Activated T-cell treated with anti-CD3 and anti-CD28 coated beads for 48 hours (primary cell): ENCODE results near the gene GPAT3.
"Not testable (repeated sequence)": the region's sequence is repeated elsewhere in the genome, so short reads cannot be mapped to it uniquely, and the experiment has no call there.

Source experiments
- DNase-seq: peaks from one replicate; pipeline ENCODE4 v3.0.0-alpha.2; 2020; ENCODE audit warnings: low read depth

Gene GPAT3

DNA sequence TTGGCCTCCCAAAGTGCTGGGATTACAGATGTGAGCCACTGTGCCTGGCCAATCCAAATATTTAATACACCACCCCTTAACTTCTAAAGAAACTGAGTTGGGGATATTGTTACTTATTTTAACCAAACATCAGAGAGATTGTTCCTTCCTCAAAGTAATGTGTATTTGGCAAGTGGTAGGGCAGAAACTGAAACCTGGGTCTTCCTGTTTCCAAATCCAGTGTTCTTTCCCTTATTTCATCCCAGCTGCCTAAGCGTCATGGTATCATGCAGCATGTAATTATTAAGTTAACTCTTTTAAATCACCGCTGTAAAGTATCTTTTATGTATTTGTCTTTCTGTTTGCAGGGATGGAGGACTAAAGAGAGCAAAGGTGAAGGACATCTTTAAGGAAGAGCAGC lies 68.4 kb downstream of the GPAT3 start:
- DNase-seq: no peak

DNA sequence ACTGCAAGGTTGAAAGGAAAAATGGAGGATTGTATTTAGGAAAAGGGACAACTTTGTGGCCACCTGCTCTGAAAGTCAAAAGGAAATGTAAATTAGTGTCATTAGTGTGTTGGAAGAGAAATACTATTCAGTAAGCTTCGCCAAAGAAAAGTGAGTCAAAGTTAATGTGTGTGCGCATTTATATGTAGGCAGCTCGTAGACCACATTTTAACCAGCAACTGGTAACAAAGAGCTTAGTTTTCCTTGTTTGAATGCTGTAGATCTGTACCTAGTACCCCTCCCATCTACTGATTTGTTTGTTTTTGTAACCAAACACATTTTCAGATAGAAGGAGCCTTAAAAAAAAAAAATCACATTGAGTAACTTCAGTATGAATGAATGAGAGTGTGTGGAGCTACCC lies 69.3 kb downstream of the GPAT3 start:
- DNase-seq: no peak

DNA sequence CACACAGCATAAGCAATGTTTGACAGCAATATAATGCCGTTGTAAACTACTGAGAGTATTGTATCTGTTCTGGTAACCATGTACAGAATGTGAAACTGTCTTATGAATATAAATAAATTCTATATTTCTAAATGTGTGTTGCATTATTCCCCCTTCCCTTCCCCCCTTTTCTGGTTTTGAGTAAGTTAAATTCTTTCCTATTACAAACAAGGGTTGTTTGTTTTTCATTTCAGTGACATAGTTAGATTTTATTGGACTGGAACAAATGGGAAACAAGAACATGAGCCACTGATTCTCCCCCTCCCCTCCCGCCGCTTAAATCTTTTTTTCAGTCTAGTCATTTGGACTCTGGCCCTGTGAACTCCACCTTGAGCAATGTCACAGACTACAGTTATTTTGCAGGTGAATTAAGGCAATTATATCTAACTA lies 69.8 kb downstream of the GPAT3 start:
- no peak for DNase-seq

DNA sequence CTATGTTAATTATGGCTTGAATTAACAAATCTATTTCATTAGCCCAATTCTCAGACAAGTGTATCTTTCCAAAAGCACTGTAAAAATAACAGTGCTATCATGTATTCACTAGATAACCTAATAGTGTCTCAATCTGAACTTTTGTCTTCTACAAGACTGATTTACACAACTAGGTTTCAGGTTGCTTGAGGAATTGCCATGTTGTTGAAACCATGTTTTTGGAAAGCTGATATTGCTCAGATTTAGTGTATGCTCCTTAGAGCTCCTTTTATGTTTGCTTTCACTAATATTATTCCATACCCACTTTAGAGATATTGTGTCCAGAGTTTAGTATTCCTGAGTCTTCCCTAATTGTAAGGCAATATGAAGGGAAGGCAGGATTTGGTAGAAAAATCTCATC lies 70.6 kb downstream of the GPAT3 start:
- DNase-seq: no peak

DNA sequence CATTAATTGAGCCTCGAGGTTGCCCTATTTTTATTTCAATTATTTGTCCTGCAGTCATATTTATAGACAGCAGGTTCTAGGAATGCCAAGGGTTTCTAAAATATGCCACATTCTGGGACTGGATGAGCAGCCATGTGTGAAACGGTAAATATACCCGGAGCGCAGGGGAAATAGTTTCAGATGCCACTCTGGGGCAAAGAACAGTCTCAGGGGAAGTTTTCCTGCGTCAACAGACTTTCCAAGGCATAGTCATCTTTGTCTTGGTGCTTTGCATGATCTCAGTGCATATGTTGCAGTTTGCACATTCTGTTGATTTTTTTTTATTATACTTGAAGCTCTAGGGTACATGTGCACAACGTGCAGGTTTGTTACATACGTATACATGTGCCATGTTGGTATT lies 71.0 kb downstream of the GPAT3 start:
- no peak for DNase-seq

DNA sequence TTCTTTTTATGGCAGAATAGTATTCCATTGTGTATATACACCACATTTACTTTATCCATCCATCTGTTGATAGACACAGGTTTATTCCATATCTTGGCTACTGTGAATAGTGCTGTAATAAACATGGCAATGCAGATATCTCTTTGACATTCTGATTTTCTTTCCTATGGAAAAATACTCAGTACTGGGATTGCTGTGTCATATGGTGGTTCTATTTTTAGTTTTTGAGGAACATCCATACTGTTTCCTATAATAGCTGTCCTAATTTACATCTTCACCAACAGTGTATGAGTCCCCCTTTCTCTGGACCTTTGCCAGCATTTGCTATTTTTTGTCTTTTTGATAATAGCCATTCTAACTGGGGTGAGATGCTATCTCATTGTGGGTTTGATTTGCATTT lies 73.5 kb downstream of the GPAT3 start:
- no peak for DNase-seq

DNA sequence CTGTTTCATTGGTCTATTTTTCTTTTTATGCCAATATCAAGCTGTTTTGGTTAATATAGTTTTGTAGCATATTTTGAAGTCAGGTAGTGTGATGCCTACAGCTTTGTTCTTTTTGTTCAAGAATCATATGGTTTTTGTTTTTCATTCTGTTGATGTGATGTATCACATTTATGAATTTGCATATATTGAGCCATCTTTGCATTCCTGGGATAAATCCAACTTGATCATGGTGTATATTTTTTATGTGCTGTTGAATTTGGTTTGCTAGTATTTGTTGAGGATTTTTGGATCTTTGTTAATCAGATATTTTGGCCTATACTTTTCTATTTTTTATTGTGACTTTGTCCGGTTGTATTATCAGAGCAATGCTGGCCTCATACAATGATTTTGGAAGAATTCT lies 74.8 kb downstream of the GPAT3 start:
- no peak for DNase-seq

DNA sequence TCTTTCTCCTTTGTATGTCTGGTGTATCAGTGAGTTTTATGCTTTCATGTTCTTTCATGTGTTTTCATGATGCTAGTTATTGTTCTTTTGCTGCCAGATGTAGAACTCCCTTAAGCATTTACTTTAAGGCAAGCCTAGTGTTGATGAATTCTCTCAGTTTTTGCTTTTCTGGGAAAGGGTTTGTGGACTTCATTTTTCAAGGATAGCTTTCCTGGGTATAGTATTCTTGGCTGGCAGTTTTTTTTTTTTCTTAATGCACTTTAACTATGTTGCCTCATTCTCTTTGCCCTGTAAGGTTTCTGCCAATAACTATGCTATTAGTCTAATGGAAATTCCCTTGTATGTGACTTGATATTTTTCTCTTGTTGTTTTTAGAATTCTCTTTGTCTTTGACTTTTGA lies 77.1 kb downstream of the GPAT3 start:
- DNase-seq: no peak

DNA sequence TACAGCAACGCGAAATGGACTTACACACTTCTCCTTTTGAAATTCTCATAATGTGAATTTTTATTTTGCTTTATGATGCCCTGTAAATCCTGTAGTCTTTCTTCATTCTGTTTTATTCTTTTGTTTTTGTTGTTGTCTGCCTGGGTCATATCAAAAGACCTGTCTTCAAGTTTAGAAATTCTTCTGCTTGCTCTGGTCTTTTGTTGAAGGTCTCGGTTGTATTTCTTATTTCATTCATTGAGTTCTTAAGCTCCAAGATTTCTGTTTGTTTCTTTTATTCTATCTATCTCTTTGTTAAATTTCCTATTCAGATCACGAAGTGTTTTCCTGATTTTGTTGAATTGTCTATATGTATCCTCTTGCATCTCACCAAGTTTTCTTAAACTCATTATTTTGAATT lies 78.1 kb downstream of the GPAT3 start:
- DNase-seq: no peak

DNA sequence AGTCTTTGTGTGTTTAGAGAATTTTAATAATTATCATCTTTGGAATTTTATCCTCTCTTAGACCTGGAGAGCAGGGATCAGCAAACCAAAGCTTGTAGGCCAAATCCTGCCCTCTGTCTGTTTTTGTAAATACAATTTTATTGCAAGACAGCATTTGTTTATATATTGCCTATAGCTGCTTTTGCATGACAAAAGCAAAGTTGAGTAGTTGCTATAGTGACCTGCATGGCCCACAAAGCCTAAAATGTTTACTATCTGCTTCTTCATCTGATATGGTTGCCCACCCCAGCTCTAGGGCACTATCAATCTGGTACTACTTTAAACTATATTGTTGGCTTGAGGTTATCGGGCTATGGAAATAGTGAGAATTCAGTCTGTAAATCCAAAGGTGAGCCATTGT lies 80.3 kb downstream of the GPAT3 start:
- DNase-seq: no peak

DNA sequence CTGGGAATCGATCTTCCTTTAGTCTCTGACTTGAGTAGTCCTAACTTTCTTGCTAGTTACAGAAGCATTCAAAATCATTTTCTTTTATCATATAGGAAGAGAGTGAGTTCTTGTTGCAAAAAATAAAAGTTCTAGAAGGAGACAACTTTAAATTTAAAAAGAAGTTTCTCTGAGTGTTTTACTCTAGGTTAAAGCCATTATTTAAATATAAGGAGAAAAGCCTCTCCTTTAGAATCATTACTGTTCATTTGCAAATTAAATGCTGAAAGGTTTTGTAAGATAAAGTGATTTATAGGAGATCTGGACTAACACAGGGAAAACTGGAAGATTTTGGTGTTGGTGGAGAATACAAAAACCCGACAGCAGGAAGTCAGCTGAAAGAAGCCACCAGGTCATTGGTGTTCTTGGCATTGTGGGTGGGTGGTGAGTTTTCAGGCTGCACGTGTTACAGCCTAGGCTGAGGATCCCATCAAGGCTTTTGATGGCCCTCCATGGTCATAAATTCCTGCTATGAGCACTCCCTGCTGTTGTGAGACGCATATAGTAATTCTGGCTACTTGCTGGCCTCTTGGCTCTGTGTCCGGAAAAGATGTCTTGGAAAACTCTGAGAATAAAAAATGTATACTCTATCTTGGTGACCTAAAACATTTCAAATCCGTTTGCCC lies 81.6 kb downstream of the GPAT3 start:
- DNase-seq: no peak

DNA sequence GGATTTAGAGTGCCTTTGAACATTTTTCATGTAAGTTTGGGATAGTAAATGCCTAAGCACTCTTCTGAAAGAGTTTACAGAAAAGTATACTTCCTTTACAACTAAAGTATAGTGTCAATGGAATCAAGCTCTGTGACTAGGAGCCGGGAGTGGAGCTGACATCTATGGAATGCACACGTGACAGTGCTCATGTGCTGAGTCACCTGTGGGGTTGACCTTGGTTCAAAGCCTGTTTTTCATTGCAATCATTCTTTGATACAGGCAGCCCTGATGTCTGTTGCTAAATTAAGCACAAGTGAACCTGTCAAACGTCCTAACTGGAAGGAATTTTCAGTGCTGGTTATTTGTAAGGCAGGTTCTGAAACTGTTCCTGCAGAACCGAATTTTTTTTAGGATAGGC lies 82.5 kb downstream of the GPAT3 start:
- DNase-seq: no peak

DNA sequence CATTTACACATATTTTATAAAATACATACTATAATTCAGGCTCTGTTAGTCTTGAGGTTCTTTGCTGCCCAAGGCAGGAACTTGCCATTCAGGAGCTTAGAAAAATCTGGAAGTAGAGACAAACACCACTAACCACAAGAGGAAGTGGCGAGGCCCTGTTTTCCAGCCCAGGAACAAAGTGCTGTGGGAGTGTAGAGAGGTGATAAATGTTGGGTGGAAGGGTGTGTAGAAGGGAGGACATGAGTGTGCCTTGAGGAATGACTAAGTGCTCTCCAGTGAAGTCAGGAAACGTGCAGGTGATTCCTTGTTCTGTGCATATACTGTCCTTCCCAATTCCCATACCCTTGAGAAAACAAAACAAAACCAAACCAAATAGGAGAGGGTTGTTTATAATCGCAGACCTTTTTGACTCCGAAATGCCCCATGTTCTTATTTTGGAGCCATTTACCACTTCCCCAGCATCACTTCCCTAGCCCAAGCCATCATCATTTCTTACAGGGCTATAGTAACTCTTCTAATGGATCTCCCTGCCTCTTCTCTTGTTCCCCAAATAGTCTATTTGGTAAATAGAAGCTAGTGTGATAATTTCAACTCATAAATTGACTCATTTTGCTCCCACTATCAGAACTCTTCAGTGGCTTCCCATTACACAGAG lies 83.2 kb downstream of the GPAT3 start:
- DNase-seq: no peak

DNA sequence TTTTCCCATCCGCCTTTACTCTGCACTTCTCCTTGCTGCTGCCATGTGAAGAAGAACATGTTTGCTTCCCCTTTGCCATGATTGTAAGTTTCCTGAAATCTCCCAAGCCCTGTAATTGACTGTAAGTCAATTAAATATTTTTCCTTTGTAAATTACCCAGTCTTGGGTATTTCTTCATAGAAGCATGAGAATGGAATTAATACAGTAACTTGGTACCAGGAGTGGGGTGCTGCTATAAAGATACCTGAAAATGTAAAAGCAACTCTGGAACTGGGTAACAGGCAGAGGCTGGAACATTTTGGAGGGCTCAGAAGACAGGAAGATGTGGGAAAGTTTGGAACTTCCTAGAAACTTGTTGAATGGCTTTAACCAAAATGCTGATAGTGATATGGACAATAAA lies 86.2 kb downstream of the GPAT3 start:
- not testable (repeated sequence) for DNase-seq

DNA sequence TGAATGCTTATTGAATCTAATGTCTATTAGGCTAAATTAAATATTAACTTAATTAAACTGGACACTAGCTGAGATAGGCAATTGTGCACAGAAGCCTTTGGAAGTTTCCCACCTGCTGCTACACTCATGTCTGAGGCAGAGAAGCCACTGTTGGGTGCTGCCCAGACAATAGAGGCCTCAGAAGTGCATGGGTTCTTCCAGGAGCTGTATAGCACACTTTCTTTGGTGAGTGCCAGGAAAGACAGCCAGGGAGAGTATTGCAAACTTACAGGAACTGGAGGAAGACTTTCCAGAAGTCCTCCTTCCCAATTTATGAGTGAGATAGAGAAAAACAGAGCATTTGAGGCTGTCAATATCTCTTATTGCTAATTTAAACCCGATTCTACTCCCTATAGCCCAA lies 89.9 kb downstream of the GPAT3 start:
- no peak for DNase-seq

DNA sequence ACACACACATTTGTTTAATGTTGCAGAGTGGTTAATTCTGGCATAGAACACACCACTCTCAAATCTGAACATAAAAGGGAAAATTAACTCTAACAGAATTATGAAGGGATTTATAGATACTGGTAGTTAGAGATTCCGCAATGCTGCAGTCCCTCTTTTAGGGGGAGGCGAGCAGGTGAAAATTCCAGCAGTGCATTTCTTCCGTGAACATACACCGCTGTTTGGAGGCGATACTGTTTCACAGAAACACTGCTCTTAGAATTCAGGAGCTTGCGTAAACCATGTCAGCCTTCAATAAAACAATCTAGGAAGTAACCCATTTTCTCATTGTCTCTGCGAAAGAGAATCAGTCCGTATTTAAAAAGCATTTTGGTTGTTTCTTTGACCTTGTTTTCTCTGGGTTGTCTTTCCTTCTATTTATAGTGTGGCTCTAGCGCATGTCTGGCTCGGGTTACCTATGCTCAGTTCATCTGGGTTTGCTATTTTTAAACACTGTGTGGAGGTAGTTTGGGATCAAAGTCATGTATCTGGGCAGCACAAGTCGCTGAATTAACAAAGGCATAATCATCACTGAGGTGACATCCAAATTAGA lies 90.4 kb downstream of the GPAT3 start:
- DNase-seq: no peak

DNA sequence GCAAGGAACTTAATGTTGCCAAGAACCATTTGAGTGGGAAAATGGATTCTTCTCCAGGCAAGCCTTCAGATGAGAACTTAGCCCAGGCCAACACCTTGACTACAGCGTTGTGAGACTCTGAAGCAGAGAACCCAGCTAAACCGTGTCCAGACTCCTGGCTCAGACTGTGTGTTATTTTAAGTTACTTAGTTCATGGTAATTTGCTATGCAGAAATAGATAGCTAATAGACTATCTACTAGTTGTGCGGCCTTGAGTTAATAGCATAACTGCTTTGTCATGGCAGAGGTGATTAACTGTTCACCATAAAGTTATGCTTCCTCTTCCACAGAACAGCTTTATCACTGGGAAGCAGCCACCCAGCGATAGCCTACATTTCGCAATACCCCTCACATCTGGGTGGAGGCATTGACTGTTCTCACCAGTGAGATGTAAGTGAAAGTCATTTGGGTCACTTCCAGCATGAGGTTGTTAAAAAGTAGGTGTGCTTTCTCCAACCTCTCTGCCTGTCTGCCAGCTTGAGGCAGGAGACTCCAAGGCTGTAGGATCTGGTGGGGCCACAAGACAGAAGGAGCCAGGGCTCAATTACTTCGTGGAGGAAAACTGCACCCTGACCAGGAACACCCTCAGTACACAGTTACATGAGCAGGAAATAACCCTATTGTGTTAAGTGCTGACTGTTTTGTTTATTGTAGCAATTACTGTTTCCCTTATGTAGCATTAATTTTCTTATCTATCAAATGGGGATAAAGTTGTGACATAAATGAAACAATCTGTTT lies 94.2 kb downstream of the GPAT3 start:
- no peak for DNase-seq

DNA sequence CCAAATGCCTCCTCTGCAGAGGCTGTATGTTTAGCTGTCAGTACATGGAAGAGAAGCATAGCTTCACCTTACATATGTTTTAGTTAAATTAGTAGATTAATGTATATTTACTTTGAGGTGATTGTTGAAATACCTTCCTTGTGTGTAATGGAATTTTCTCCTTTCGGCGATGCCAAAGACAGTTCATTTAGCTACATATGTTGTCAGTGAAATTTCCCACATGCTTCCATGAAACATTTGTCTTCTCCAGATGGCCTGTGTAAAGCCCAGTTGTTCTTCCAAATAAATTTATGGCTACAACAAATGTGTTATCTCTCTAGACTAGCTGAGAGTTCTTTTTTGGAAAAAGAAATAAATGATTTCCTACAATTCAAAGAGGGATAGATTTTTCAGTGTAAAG lies 95.2 kb downstream of the GPAT3 start:
- no peak for DNase-seq

DNA sequence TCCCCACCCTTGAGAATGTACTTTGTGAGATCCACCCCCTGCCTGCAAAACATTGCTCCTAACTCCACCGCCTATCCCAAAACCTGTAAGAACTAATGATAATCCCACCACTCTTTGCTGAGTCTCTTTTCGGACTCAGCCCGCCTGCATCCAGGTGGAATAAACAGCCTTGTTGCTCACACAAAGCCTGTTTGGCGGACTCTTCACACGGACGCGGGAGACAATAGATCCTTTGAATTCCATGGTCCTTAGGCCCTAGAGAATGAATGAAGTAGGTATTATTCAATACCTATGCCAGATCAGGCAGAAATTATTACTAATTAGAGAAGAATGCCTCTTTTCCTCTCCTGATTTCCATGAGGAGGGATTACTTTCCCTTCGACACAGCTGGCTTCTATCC lies 101.0 kb downstream of the GPAT3 start:
- no peak for DNase-seq

DNA sequence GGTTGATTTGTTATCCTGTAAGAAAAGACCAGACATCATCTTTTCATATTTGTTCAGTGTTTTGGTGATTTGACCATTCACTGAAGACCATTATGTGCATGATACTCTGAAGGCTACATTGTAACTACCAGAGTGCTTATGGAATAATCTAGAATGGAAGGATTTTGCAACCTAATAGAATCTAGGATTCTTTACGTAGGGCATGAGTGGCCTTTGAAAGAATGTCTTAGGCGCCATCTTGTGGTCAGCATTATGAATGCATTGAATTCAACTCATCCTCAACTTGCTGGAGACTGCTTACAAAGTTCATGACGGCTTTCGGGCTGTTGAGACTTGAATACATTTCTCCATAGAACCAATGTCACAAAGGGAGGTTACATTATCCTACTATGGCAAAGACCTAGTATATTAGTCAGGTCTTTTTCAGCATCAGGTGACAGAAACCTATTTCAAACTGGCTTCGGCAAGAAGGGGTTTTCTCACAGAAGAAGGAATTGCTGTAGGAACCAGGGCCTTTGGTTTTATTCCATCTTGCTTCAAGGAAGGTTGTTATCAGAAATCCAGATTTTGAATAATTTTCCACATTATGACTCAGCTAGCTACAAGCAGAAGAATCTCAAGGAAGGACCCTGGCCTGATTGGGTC lies 104.1 kb downstream of the GPAT3 start:
- no peak for DNase-seq

DNA sequence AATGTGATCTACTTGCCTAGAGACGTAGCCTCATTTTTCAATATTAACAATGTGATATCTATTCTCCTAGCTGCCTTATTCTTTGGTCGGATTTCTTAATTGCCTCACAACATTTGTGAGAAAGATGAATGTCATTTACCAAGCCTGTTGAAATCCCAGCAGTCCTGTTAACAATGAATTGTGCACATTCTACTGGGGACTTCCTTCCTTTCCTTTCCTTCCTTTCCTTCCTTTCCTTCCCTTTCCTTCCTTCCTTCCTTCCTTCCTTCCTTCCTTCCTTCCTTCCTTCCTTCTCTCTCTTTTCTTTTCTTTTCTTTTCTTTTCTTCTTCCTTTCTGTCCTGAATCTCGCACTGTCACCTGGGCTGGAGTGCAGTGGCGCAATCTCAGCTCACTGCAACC lies 107.1 kb downstream of the GPAT3 start:
- no peak for DNase-seq
